Right lobe of liver (tissue), 4 donors: ENCODE data around the gene RRAGD.

Experiments
- CTCF ChIP-seq, 4 donors: fragments of 200-600 bp in 3 of 4; fragments of 450-650 bp in 1 of 4; IDR thresholded peaks; one replicate each; pipeline versions ENCODE4 v1.5.1 to v1.8.0; 2016 to 2022; ENCODE audit warnings: antibody characterized with exemption in 4 of 4, mild to moderate bottlenecking in 2 of 4
- POLR2A ChIP-seq: fragments of 450-650 bp; IDR thresholded peaks from one replicate; pipeline ENCODE4 v1.6.1; 2017; ENCODE audit warnings: antibody characterized with exemption, mild to moderate bottlenecking
- donor health status: DM: no; HTN: no; CAD: no.
- donor health status: DM: no; HTN: no; CAD: no.
- donor health status: DM: no; HTN: yes; CAD: no.

- no peak for TF ChIP-seq CTCF (IDR thresholded peaks at IDR 0.05)
- no peak for TF ChIP-seq POLR2A
Observed at GRCh38 chr6:89434150-89434499, 22.1 kb upstream of the RRAGD start.
